Fibroblast of the conjunctiva (primary cell): Measurements from ENCODE around the gene VIPR2.
"Not testable (repeated sequence)": the region's sequence is repeated elsewhere in the genome, so short reads cannot be mapped to it uniquely, and the experiment has no call there.

Source experiments
- DNase-seq: peaks from one replicate; pipeline ENCODE4 v3.0.0-alpha.2; 2010; ENCODE audit warnings: low read depth

VIPR2 gene

DNA sequence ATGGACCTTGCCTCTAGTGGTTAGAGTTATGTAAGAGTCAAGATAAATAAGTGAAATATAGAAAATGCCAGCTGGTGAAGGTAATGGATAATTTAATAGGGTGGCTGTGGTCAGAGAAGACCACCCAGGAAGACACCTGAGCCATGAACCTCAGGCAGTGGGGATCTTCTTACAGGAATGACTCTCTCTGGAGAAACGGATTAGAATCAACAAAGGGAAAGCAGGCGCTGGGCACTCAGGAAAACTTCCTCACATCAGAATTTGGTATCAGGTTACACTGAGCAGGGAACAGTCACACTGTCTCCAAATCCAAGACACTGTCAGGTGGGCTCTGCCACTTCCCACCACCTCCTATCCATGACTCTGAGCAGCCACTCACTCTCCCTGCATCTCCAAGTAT is 155.7 kb downstream of the VIPR2 start:
- no peak for DNase-seq

DNA sequence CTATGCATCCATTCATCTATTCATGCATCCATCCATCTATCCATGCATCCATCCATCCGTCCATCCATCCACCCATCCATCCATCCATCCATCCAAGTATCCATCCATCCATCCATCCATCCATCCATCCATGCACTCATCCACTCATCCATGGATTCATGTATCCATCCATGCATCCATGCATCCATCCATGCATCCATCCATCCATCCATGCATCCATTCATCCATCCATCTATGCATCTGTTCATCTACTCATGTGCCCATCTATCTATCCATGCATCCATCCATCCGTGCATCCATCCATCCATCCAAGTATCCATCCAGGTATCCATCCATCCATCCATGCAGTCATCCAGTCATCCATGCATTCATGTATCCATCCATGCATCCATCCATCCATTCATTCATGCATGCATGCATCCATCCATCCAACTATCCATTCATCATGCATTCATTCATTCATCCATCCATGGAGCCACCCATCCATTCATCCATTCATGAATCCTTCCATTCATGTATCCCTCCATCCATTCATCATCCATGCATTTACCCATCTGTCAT is 156.3 kb downstream of the VIPR2 start:
- DNase-seq = no peak

DNA sequence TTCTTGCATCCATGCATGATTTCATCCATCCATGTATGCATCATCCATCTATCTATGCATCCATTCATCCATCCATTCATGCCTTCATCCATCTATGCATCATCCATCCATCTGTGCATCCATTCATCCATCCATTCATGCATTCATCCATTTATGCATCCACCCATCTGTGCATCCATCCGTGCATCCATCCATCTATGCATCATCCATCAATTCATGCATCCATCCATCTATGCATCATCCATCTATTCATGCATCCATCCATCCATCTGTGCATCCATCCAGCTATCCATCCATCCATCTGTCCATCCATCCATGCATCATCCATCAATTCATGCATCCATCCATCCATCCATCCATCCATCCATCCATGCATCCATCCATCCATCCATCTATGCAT is 157.0 kb downstream of the VIPR2 start:
- DNase-seq = no peak

DNA sequence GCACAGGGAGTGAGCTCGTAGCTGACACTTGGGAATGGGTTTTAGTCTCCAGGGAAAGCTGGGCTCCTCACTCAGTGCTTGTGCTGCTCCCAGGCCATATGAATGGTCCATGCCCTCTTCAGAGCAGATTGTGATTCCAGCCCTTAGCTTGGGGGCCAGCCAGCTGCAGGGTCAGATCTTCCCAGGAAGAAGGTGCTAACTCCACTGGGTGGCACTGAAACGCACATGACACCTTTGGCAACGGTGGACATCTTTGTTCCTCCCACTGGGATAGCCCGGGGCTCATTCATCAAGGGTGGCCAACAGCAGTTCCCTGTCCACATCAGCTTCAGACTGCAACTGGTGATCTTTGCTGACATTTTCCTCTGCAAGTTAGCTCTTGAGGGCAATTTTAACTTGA is 159.1 kb downstream of the VIPR2 start:
- DNase-seq = no peak

DNA sequence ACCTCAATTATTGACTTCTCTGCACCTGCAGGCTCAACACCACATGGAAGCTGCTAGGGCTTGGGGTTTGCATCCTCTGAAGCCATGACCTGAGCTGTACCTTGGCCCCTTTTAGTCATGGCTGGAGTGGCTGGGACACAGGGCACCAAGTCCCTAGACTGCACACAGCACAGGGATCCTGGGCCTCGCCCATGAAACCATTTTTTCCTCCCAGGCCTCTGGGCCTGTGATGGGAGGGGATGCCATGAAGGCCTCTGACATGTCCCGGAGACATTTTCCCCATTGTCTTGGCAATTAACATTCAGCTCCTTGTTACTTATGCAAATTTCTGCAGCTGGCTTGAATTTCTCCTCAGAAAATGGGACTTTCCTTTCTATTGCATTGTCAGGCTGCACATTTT is 160.7 kb downstream of the VIPR2 start:
- not testable (repeated sequence) for DNase-seq

DNA sequence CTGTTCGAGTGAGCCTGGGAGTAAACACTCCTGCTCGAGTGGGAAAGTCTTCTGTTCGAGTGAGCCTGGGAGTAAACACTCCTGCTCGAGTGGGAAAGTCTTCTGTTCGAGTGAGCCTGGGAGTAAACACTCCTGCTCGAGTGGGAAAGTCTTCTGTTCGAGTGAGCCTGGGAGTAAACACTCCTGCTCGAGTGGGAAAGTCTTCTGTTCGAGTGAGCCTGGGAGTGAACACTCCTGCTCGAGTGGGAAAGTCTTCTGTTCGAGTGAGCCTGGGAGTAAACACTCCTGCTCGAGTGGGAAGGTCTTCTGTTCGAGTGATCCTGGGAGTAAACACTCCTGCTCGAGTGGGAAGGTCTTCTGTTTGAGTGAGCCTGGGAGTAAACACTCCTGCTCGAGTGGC is 162.6 kb downstream of the VIPR2 start:
- DNase-seq = not testable (repeated sequence)

DNA sequence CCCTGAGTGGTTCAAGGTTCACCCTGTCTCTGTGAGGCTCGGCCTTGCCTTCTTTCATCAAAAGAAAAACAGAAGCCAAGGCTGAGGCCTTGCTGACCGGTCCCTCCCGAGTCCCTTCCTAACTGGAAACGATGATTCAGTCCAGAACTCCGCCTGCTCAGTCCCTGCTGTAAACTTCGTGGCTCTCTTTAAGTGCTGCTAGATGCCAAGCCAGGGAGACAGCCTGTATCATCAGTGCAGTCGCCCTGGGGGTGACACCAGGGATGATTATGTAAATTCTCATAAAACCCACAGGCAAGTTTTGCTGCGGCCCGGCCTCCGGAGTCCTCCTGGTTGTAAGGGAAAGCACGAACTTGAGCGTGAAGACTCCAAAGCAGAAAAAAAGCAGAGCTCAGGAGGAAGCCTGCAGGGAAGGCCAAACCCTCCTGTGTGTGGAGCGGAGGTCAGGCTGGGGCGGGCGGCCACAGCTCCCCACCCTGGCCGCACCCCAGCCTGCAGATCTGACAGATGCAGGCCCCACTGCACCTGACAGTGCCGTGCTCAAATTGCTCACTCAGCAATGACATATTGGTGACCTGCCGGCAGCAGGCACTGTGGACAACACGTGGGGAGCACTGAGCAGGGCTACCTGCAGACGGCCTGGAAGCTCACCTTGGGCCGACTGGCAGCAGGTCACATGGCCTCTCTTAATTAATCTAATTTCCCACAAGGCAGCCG is 164.9 kb downstream of the VIPR2 start:
- DNase-seq = no peak

DNA sequence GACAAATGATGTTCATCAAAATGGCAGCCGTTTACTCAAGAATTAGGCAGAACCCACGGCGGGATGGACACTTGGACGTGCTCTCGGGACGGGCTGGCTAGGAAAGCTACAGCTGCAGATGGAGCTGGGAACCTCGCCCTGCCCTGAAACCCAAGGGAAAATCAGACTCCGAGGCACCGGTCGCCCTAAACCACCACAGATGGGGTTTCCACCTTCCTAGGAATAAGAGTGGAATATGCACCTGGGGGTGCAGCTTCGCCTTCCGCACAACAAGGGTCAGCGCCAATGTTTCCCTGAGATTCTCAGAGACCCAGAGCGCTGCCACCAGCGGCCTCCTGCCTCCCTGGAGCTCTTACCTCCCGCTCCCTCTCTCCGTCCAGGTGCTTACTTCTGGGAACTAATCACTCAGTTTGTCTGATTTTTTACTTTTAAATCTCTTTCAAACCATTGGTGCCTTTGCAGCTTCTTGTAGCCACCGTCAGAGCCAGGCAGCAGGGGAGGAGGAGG is 165.6 kb downstream of the VIPR2 start:
- no peak for DNase-seq
